HG03175 (cell line): ENCODE data around the gene GSE1.

ENCODE experiments used
- ATAC-seq: cut with Tn5 transposase; IDR thresholded peaks from one replicate; pipeline ENCODE4 v1.9.1; 2021; ENCODE audit warnings: mild to moderate bottlenecking, moderate library complexity; ENCODE audit not compliant: unreplicated experiment

GSE1 gene

GRCh38 chr16:85658504-85659326 is 45.6 kb downstream of the GSE1 start:
- ATAC-seq = no peak

- ATAC-seq = no peak
These were observed 46.2 kb downstream of the GSE1 start for GRCh38 chr16:85659336-85659735.

- ATAC-seq = no peak
These were observed 46.8 kb downstream of the GSE1 start for GRCh38 chr16:85659805-85660511.

- no peak for ATAC-seq
These were observed 48.0 kb downstream of the GSE1 start for GRCh38 chr16:85660843-85661739.

- no peak for ATAC-seq
These were observed 48.8 kb downstream of the GSE1 start for GRCh38 chr16:85661740-85662481.

DNA sequence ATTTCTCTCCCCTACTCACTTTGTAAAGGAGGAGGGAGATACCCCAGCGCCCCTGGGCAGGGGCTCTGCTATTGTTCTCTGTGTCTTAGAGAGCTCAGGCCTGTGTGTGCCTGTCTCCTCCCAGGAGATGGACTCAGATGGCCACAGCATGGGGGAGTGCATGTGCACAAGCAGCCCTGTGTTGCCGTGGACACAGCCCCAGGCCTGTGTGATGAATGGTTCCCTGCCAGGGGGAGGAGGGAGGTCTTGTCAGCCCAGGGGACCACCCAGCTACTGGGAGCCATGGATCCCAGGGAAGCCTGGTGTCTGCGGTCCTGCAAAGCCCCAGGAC is 49.3 kb downstream of the GSE1 start:
- ATAC-seq = no peak

- no peak for ATAC-seq
These were observed 50.1 kb downstream of the GSE1 start for GRCh38 chr16:85662976-85663830.

GRCh38 chr16:85663891-85664321 is 50.8 kb downstream of the GSE1 start:
- ATAC-seq = no peak

DNA sequence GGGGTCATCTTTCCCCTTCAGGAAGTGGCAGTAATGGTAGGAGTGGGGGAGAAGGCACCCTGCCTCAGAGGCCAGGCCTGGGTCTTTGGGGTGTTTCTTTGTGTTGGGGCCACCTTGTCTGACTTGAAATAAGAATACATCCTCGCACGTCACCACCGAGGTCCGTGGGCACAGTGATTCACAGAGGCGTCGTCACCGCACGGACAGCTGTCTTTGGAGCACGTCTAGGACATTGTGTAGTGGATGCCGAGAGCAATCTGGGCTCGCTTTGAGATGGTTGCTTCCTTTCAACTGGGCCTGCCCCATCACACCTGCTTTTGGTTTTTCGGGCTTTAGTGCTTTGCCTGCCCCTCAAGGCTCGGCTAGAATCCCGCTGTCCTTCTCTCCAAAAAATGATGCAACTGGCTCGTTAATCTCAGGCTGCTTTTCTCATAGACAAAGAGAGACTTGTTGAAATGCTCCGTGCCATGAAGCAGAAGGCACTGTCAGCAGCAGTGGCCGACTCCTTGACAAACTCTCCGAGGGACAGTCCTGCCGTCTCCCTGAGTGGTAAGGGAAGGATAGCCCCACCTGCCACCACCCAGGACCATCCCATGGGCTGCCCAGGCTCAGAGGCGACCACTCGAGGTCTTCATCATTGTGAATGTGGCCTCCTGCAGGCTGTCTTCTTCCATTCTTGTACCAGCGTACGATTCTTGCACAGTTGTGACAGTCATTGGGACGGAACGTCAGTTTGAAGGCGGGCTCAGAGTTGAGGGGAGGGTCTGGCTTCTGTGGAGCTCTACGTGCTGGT is 51.7 kb downstream of the GSE1 start:
- no peak for ATAC-seq

DNA sequence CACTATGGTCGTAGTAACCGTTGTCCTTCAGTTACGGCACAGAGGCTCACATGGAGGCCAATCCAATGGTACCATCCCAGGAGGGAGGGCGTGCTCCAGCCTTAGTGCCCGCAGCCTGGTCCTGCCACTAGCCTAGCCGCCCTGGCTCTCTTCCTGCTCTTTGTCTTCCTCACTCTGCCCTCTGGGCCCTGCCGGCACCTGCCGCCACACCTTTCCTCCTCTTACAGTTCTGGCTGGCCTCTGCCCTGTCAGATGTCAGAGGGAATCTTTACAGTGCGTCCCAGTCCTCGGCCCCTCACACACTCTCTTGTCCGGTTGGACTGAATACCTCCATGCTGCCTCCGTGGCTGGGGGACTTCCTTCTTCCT is 52.2 kb downstream of the GSE1 start:
- ATAC-seq = no peak

- ATAC-seq = no peak
These were observed 52.8 kb downstream of the GSE1 start for GRCh38 chr16:85665929-85666328.

GRCh38 chr16:85667261-85667660 is 54.1 kb downstream of the GSE1 start:
- no peak for ATAC-seq

- ATAC-seq = no peak
These were observed 54.8 kb downstream of the GSE1 start for GRCh38 chr16:85667841-85668413.

GRCh38 chr16:85668676-85669424 is 55.7 kb downstream of the GSE1 start:
- no peak for ATAC-seq

- ATAC-seq = no peak
These were observed 57.7 kb downstream of the GSE1 start for GRCh38 chr16:85670840-85671239.

DNA sequence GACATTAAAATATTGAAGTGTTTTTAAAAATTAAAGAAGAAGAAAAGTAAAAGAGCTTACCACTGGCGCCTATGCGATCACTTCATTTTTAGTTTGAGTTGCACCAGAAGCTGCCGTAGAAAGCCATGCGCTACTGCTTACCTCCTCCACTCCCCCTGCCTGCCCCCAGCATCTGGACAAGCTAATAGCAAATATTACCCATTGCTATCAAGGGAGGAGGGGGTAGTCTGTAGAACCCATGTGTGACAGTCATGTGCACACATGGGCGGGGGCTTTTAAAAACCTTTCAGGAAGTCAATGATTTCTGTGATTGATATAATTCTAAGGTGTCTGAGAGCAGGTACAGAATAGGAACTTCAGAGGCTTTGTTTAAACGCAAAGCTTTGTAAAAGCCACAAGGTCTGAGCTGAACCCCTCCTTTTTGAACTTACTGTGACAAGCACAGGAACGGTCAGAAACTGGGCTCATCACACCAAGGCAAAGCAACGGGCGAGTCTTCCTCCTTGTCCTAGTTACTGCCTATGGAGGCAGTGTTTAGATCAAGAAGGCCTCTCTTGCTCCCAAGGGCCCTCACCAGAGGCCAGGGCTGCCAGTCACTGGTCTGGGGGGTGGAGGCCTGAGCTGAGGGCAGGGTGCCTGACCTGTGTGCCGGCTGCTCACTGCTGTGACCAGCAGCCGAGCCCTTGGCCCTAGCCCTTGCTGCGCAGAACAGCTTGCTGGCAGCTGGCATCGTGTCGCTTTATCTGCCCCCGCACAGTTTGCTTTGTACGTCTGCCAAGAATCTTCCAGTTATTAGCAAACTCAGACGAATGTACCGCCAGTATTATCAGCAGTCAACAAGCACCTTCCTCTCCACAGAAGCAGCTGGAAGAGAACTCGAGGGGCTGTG is 60.7 kb downstream of the GSE1 start:
- no peak for ATAC-seq

DNA sequence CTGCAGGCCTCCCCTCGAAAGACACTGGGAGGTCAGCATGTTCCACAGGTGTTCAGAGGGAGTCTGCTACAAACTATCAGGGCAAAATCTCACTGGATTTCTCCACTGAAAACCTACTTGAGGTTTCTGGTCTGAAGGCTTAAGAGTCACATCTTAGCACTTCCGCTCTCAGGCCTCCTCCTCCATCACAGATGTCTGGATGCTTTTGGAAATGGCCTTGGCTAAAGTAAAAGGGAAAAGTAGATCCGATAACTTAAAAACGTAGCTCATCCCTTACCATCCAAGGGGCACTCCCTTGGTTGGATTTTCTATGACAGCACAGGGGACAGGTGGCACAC is 61.3 kb downstream of the GSE1 start:
- ATAC-seq = no peak
